ENCODE measurements around the gene PAK1.

PAK1 gene

GRCh38 chr11:77402218-77402556, 71.7 kb downstream of the PAK1 start:
- no peaks in the 10 kb centered on the region for H3K9me3 ChIP-seq (ENCODE audit: control insufficient read depth, low read length)
- H3K4me1 ChIP-seq = no peaks in the 10 kb centered on the region
- H3K27me3 ChIP-seq (ENCODE audit: control insufficient read depth, insufficient read depth, low read length) = no peaks in the 10 kb centered on the region
- H3K4me3 ChIP-seq (ENCODE audit: low read depth, low read length) = no peak overlapping the region
- no peak overlapping the region for H3K9ac ChIP-seq
- TF ChIP-seq CTCF (IDR thresholded peaks at IDR 0.05) = no peak
- H3K4me2 ChIP-seq (ENCODE audit: low read length) = no peak overlapping the region
- no peak overlapping the region for H2AFZ ChIP-seq
- no peaks in the 10 kb centered on the region for H3K36me3 ChIP-seq (ENCODE audit: control insufficient read depth, insufficient read depth, low read length)
- H3K27ac ChIP-seq = no peak overlapping the region
- no peaks in the 10 kb centered on the region for H3K79me2 ChIP-seq

- Histone ChIP-seq H3K27ac (no peak overlapping the region), H3K36me3 (ENCODE audit: control insufficient read depth, insufficient read depth, low read length) (no peaks in the 10 kb centered on the region), H2AFZ (no peak overlapping the region), H3K4me1 (no peaks in the 10 kb centered on the region), H3K9me3 (ENCODE audit: control insufficient read depth, low read length) (no peaks in the 10 kb centered on the region), H3K4me2 (ENCODE audit: low read length) (no peak overlapping the region), H3K27me3 (ENCODE audit: control insufficient read depth, insufficient read depth, low read length) (no peaks in the 10 kb centered on the region), H3K79me2 (no peaks in the 10 kb centered on the region), H3K4me3 (ENCODE audit: low read depth, low read length) (no peak overlapping the region), H3K9ac (no peak overlapping the region)
- no peak for TF ChIP-seq CTCF (IDR thresholded peaks at IDR 0.05)
Measured at GRCh38 chr11:77401486-77402217, 72.2 kb downstream of the PAK1 start.

- Histone ChIP-seq H3K79me2 (no peaks in the 10 kb centered on the region), H3K27ac (no peak overlapping the region), H3K27me3 (ENCODE audit: control insufficient read depth, insufficient read depth, low read length) (no peaks in the 10 kb centered on the region), H3K9me3 (ENCODE audit: control insufficient read depth, low read length) (no peaks in the 10 kb centered on the region), H3K4me2 (ENCODE audit: low read length) (no peak overlapping the region), H3K9ac (no peak overlapping the region), H2AFZ (no peak overlapping the region), H3K36me3 (ENCODE audit: control insufficient read depth, insufficient read depth, low read length) (no peaks in the 10 kb centered on the region), H3K4me3 (ENCODE audit: low read depth, low read length) (no peak overlapping the region), H3K4me1 (no peaks in the 10 kb centered on the region)
- no peak for TF ChIP-seq CTCF (IDR thresholded peaks at IDR 0.05)
Measured at GRCh38 chr11:77400775-77401449, 73.0 kb downstream of the PAK1 start.

GRCh38 chr11:77400271-77400670, 73.6 kb downstream of the PAK1 start:
- H3K9me3 ChIP-seq (ENCODE audit: control insufficient read depth, low read length) = no peaks in the 10 kb centered on the region
- H3K4me3 ChIP-seq (ENCODE audit: low read depth, low read length) = no peak overlapping the region
- TF ChIP-seq CTCF (IDR thresholded peaks at IDR 0.05) = no peak
- H2AFZ ChIP-seq = no peak overlapping the region
- no peaks in the 10 kb centered on the region for H3K4me1 ChIP-seq
- no peak overlapping the region for H3K9ac ChIP-seq
- H3K27me3 ChIP-seq (ENCODE audit: control insufficient read depth, insufficient read depth, low read length) = no peaks in the 10 kb centered on the region
- H3K79me2 ChIP-seq = no peaks in the 10 kb centered on the region
- no peak overlapping the region for H3K27ac ChIP-seq
- H3K4me2 ChIP-seq (ENCODE audit: low read length) = no peak overlapping the region
- no peaks in the 10 kb centered on the region for H3K36me3 ChIP-seq (ENCODE audit: control insufficient read depth, insufficient read depth, low read length)

- no peak overlapping the region for H2AFZ ChIP-seq
- H3K9ac ChIP-seq = no peak overlapping the region
- no peak for TF ChIP-seq CTCF (IDR thresholded peaks at IDR 0.05)
- no peaks in the 10 kb centered on the region for H3K36me3 ChIP-seq (ENCODE audit: control insufficient read depth, insufficient read depth, low read length)
- H3K27ac ChIP-seq = no peak overlapping the region
- H3K9me3 ChIP-seq (ENCODE audit: control insufficient read depth, low read length) = no peaks in the 10 kb centered on the region
- no peaks in the 10 kb centered on the region for H3K79me2 ChIP-seq
- H3K27me3 ChIP-seq (ENCODE audit: control insufficient read depth, insufficient read depth, low read length) = no peaks in the 10 kb centered on the region
- H3K4me2 ChIP-seq (ENCODE audit: low read length) = no peak overlapping the region
- no peak overlapping the region for H3K4me3 ChIP-seq (ENCODE audit: low read depth, low read length)
- no peaks in the 10 kb centered on the region for H3K4me1 ChIP-seq
Measured at GRCh38 chr11:77397631-77398030, 76.3 kb downstream of the PAK1 start.
